Stimulated activated CD8-positive, alpha-beta memory T cell treated with anti-CD3 and anti-CD28 coated beads, Interleukin-7, amount 100 ng/mL, for 24 hours (primary cell): ENCODE data around the gene RTBDN.
"Not testable (repeated sequence)": the region's sequence is repeated elsewhere in the genome, so short reads cannot be mapped to it uniquely, and the experiment has no call there.

Source experiments
- DNase-seq: peaks from one replicate; pipeline ENCODE4 v3.0.0-alpha.2; 2020; ENCODE audit warnings: low read depth

Gene RTBDN

DNA sequence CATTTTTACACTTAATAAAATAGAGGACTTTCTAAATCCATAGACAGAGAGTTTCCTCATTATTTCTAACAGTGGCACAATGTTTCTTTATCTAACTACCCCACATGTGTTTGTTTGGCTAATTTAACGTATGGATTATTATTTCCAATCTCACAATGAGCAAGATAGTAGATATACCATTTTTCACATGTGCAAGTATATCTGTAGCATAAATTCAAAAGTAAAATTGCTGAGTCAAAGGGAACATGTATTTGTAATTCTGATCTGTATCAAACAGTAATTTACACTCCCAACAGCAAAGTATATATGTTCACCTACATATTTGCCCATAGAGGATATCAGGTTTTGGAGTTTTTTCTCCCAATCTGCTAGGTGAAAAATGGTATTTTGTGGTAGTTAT is 22.3 kb upstream of the RTBDN start:
- DNase-seq: no peak

DNA sequence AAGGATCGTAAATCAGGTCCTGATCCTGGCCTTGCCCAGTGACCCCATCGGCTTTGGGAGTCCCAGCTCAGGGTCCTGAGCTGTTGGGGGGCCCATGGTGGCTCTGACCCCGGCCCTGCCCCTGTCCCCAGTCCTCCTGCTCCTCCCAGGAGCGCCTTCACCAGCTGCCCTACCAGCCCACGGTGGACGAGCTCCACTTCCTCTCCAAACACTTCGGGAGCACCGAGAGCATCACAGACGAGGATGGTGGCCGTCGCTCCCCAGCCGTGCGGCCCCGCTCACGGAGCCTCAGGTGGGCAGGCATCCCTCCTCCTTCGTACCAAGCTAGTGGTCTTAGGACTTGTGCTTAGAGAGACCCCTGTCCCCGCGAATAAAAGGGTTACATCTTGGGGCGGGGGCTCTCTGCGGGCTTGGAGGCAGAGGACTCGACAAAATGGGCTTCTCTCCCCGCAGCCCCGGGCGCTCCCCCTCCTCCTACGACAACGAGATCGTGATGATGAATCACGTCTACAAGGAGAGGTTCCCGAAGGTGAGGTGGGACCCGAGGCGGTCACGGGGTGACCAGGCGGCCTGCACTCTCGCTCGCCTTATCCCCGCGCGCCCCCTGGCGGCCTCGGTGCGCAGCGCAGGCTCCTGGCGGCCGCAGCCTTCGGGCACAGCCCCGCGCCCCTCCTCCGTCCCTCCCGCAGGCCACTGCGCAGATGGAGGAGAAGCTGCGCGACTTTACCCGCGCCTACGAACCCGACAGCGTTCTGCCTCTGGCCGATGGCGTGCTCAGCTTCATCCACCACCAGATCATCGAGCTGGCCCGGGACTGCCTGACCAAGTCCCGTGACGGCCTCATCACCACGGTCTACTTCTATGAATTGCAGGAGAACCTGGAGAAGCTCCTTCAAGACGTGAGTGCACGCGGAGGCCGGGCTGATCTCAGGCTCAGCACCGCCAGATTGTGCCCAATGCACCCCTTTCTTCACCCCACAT is 13.1 kb upstream of the RTBDN start:
- peak; percentile 75 for DNase-seq

DNA sequence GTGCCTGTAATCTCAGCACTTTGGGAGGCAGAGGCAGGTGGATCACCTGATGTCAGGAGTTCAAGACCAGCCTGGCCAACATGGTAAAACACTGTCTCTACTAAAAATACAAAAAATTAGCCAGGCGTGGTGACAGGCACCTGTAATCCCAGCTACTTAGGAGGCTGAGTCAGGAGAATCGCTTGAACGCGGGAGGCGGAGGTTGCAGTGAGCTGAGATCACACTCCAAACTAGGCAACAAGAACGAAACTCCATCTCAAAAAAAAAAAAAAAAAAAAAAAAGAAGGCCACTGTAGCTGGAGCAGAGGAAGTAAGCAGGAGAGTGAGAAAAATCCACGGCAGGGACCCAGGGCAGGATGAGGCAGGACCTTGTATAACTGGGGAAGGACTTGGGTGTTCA is 12.2 kb upstream of the RTBDN start:
- not testable (repeated sequence) for DNase-seq

DNA sequence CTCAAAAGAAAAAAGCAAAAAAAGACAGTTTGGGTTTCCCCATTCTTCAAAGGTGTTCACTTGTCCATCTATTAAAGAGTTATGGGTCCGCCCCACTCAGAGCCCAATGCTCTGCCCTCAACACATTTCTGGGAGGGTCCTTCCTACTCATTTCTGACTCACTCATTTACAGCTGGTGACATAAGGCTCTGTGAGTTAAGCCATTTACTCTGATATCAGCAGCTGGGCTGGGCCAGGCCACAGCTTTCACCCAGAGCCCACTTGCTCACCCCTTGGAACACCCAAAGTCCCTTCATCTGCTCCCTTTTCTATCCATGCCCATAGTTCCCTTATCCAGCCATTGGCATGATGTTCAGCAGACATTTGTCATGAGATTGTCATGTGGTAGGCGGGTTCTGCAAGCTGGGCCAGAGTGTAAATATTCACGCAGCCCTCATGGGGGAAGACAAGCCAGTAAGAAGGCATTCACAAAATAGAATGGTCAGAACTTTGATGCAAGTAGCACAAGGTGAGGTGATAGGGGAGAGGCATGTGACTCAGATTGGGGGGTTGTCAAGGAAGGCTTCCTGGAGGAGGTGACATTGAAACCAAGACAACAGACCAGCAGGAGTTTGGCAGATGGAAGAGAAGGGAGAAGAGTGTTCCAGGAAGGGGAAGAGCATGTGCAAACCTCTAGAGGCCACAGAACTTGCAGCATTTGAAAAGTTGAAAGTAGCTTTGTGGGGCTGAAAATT is 9.8 kb upstream of the RTBDN start:
- DNase-seq: no peak

DNA sequence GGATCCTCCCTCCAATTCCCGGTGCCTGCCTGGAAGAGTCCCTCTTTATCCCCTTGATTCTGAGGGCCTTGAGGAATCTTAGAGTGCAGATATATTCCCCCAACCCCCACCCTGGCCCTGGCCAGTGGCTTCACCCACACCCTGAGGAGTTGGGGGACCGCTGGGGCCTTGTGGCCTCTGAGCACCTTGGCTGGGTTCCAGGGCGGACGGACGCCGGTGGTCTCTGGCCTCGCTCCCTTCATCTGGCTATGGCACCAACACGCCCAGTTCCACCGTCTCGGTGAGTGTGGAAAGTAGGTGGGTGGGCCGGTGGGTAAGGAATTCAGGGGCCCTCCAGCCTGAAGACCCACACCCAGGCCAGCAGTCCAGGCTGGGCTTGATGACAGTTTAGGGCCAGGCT is 8.9 kb upstream of the RTBDN start:
- DNase-seq: no peak

DNA sequence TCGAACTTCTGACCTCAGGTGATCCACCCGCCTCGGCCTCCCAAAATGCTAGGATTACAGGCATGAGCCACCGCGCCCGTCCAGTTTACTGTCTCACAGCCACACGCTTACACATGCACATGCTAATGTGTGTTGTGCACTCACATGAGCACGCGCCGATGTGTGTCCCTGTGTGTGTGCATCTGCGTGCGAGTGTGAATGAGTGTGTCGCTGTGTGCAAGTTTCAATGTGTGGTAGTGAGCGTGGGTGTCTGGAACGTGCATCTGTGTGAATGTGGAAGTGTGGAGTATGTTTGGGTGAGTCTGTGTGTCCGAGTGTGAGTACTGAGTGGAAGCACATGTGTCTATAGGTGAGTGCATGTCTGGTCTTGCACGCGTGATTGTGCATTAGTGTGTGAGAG is 8.1 kb upstream of the RTBDN start:
- DNase-seq: no peak

DNA sequence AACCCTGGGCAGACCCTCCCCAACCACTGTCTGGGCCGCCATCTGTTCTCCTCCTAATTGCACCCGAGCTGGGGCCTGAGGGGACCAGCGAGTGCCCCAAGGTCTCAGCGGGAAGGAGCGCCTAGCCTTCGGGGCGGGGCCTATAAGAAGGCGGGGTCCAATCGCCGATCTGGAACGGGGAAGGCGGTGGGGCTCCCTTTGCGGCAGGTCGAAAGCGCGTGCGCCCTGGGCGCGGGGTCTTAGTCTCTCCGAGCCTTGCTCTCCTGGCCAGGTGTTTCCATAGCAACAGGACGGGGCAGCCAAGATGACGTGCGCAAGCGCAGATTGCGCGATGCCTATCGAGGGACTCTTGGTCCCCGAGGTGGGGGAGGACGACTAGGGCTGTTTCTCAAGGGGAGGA is 6.7 kb upstream of the RTBDN start:
- no peak for DNase-seq

DNA sequence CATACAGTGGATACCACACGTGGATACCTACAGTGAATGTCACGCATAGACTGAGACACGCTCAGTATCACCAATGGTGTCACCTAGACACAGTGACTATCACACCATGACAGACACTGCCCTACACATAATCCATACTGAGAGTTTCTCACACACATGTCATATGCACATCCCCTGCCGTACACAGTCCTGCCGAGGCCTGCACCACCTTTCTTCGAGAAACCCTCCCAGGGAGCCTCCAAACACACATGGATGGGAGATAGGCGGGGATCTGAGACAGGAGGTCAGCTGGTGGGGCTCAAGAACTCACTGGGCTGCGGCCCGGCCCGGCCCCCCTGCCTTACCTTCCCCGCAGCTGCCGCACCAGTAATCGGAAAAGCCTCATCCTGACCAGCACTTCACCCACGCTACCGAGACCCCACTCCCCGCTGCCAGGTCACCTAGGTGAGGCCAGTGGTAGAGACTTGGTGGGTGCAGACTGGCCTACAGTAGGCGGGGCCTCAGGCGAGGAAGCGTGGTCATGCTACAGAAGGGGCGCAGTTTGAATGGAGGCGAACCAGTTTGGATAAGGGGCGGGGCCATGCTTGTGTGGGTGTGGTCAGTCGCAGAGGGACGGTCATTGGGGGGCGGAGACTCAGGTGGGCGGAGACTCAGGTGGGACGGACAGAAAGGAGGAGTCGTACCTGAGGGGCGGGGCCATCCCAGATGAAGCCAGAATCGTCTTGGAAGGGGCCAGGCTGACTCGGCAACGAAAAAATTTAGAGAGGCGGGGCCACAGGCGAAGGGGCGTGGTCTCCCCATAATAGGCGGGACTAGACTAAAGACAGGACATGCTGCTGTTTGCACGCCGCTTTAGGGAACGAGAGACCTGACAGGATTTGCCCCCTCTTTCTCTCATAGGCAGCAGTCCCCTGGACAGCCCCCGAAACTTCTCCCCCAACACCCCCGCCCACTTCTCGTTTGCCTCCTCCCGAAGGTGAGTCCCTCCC is 6.0 kb upstream of the RTBDN start:
- DNase-seq: no peak

DNA sequence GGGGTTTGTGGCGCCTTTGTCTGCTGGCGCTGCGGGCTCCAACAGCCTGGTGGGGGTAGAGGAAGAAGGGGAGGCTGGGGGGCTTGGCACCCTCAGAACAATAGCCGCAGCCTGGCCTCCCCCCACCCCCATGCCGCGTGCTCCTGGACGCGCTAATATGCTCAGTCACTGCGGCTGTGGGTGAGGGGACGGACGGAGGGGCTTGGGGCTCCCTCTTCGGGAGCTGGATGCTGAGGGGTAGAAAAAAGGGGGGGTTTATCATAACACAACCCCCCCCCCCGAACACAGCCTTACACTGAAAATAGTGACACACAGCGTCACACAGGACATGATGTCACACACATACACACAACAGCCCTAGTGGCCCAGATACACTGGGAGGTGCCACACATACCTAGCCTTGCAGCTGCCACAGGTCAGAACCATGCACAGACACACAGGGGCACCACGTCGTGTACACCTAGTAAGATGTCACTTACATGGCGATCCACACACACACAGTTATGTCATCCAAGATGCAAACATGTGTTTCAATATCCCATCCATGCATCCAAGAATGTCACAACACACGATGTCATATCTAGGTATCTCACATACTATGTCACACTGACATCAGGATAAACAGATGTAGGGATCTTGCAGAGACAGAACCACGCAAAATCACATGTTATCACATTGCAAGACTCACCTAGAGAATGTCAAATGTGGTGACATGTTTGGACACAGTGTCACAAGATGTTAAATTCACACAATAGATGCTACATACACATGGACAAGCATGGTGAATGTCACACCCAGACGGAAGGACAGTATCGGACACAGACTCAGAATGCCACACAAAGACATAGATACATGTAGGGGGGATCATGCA is 4.7 kb upstream of the RTBDN start:
- no peak for DNase-seq

DNA sequence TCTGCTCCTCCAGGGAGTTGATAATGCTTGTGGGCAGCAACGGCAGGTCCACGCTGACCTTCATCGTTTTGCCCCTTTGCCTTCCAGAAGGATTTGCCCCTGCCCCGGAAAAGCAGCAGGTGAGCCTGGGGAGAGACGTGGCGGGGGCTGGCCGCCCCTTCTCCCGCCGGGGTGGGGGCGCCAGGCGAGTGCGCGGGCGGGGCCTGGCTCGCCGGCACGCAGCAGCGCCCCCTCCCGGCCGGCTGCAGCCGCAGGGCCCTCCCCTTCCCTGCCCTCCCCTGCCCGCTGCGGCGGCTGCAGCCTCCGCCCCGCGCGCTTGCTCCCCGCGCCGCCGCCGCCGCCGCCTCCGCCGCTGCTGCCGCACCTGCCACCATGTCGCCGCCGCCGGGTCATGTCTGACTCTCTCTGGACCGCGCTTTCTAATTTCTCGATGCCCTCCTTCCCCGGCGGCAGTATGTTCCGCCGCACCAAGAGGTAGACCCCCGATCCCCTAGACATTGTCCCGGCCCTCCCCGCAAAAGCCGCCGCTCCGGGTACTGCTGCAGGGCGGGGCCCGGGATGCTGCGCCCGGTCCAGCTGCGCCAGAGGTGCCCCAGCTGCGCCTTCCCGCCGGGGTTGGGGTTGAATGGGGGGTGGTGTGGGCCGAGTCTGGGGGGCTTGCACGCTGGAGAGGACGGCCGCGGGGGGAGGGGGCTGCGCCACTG is 4.0 kb upstream of the RTBDN start, which contains the start of gene MAST1:
TSS of gene MAST1 (plus strand) at position 334 of the 704 bp plus-strand sequence. CDS start at position 392, 58 bp downstream.
- DNase-seq: no peak

DNA sequence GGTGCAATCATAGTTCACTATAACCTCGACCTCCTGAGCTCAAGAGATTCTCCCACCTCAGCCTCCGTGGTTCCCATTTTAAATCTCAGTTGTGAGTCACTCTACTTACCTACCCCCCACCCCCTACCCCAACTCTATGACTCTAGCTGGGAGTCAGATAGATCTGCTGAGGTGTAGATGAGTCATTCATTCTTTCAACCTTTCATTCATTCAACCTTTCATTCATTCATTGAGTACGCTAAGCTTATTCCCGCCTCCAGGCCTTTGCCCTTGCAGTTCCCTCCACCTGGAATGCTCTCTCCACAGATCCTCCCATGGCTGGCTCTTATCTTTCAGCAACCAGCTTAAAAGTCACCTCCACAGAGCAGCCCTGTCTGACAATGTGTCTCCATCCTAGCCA is 2.8 kb upstream of the RTBDN start:
- DNase-seq: no peak

DNA sequence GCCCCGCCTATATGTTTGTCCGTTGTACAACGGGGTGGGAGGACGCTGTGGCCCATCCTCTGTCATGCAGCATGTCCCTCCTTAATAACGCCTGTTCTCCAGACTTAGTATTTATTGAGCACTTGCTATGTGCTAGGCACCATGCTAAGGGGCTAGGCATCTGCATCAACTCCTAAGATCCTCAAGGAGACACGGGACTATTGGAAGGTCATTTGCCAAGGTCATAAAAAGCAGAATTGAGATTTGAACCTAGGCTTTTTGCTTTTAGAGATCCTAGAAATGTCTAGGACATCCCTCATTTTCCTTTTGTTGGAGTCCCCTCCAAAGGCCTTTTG is 2.1 kb upstream of the RTBDN start:
- no peak for DNase-seq

DNA sequence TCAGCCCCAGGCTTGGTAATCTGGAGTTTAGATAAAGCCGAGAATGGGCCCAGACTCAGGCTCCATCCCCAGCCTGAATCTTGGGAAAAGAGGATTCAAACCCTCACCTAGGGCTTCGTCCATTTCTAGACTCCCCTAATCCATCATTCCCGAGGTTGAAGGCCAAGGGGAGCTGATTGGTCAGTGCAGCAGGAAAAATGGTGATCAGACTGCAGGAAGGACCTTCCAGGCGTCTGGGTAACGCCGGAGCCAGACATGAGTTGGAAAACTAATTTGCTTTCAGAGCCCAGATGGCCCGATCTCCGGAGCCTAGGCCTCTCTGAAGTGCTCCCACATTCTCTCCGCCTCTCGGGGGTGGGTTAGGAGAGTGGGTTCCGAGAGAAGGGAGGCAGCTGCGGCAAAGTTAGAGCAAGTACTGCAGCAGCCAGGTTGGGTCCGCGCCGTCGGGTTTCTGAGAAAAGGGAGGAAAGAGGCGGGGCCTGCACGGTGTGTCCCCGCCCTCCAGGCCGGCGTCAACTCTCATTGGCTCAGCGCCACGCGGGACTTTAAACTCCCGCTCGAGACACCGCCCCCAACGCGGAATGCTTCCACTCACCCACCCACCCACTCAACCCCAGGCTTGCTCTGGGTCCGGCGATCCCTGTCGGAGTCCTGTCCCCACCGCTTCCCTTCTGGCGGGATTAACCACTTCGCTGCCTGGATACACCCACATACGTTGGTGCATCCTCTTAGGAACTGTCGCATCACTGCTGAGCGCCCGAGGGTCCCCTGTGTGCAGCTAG is 788 bp upstream of the RTBDN start:
- DNase-seq: no peak

DNA sequence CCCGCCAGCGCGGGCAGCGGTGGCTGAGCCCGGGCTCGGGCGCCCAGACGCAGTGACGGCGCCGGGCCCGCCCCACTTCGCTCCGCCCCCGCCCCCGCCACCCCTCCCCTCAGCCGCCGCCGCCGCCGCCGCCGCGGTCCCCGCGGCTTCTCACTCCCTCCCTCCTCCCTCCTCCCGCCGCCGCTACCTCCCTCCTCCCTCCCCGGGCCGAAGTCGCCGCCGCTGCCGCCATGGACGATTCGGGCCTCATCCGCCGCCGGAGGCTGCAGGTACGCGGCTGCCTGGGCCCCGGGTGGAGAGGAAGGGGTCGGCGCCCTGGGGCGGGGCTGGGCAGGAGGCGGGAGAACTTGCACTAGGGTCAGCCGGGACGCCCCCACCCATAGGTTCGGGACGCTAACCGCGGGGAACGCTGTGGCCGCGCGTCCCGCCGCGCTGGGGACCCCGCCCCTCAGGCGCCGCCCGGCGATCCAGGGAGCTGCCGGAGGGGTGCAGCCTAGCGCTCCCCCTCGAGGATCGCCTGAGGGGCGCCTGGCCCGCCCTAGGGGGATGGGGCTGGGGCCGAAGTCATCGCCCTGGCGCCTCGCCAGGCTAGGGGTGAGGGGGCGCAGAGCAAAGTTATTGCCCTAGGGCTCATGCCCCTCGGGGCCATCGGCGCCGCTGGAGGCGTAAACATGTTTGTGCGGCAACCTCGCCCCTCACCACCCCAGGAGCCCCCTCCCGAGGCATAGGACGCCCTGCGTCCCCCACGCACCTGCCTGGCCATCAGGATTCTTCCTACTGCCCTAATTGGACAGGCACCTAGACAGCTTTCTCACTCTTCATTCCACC is 427 bp downstream of the RTBDN start:
- DNase-seq: no peak

DNA sequence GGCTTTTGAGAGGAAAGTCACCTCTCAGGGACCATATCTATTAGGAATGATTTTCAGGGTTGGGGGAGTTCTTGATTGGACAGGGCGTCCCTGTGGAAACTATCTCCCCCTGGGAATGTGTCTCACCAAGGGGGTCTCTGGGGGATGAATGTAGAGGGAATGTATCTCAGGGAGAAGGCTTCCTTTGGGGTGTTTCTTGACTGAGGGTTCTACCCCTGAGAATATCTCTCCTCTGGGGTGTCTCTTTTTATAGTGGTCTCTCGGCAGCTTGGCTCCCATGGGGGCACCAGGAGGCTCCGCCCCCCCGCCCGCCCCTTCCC is 1.0 kb downstream of the RTBDN start:
- DNase-seq: no peak

DNA sequence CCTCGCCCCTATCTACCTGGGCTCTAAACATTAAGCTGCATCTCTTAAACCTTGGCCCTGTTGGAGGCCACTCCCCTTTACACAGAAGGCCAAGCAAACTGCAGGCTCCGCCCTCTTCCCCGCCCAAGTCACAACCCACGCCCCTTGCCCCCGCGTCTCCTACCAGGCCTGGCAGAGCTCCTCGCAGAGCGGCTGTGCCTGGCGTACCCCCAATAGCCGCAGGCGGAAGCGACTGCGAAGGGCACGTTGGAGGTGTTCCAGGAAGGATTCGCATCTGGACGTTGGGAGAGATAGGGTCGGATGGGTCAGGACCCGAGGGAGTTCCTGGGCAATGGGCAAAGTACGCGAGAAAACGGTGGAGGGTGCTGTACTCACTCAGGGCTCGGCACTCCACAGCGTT is 5.9 kb downstream of the RTBDN start:
- DNase-seq: no peak

DNA sequence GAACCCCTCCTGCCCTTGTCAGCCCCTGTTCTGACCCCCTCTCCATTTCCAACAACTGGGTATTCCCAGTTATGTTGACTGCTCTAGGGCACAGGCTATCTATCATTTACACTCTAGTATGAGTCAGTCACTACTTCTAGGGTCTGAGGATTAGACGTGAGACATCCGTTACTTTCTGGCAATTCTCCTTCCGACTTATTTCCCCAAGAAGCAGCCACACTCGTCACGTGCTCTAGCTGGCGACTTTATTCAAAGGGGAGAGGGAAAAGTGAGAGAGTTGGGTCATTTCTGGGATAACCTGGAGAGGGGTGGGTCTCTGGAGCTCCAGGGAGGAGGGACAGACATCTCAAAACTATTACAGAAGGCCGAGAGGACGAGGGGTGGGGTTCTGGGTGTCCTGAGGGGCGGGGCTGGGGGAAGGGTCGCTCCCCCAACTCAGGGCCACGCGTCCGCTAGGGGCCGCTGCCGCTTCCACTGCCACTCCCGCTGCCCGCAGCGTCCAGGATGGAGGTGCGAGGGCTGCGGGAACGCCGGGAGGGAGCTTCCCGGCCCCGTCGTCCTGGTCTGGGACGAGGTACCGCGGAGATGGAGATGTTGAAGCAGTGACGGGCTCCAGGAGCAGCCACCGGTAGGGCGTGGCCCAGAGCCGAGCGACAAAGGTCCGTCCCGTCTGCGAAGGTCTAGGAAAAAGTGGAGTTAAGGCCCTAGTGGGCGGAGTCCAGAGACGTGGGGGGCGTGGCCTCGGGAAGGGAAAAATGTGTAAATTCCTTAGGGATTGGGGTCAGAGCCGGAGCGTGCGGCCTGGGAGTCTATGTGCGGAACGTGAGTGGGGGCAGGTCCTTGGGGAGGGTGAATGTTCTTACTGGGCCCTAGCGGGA is 8.9 kb downstream of the RTBDN start:
- no peak for DNase-seq

DNA sequence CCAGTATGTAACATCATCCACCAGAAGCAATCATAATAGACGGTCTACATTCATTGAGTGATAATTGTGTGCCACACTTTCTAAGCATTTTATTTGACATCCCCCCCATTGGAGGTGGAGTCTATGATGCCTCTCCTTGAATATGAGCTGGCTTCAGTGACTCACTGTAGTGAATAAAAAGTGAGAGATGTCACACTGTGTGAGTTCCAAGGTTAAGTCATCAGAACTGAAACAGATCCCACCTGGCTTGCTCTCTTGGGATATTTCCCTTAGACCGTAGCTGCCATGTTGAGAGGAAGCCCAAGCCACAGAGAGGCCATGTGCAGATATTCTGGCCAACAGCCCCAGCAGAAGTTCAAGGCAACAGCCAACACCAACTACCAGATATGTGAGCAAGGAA is 12.6 kb downstream of the RTBDN start:
- DNase-seq: no peak
